Measurements from ENCODE around the gene TFG.

Gene TFG

GRCh38 chr3:100761951-100762350, 52.7 kb downstream of the TFG start:
- no peak overlapping the region for H3K4me3 ChIP-seq (ENCODE audit: low read length)
- no peaks in the 10 kb centered on the region for H3K79me2 ChIP-seq (ENCODE audit: low read length)
- H3K9me2 ChIP-seq (replicated peaks; ENCODE audit: insufficient read depth, low read length) = no peaks in the 10 kb centered on the region
- peaks cover 26% of the 10 kb centered on the region for H3K4me1 ChIP-seq (ENCODE audit: low read length)
- no peaks in the 10 kb centered on the region for H3K9me3 ChIP-seq (replicated peaks; ENCODE audit: insufficient read depth, low read length)
- no peak for TF ChIP-seq CTCF (IDR thresholded peaks at IDR 0.05; ENCODE audit: low read length)
- TF ChIP-seq EZH2phosphoT487 (IDR thresholded peaks at IDR 0.05; ENCODE audit: low read length) = no peak
- TF ChIP-seq EZH2 (optimal IDR thresholded peaks at IDR 0.05; ENCODE audit: low read depth, low read length) = no peak
- no peak for DNase-seq
- no peak overlapping the region for H3K4me2 ChIP-seq (ENCODE audit: low read depth, low read length)
- H3K27ac ChIP-seq (ENCODE audit: low read length) = no peak overlapping the region
- H4K20me1 ChIP-seq (ENCODE audit: insufficient read depth, low read length) = no peaks in the 10 kb centered on the region
- peaks cover 20% of the 10 kb centered on the region for H3F3A ChIP-seq (ENCODE audit: insufficient read depth, low read length)
- no peaks in the 10 kb centered on the region for H3K36me3 ChIP-seq (replicated peaks; ENCODE audit: insufficient read depth, low read length)
- no peak overlapping the region for H3K9ac ChIP-seq (ENCODE audit: low read length)
- H2AFZ ChIP-seq (ENCODE audit: low read length) = no peak overlapping the region
- H3K27me3 ChIP-seq (replicated peaks; ENCODE audit: insufficient read depth, low read length) = no peaks in the 10 kb centered on the region

DNA sequence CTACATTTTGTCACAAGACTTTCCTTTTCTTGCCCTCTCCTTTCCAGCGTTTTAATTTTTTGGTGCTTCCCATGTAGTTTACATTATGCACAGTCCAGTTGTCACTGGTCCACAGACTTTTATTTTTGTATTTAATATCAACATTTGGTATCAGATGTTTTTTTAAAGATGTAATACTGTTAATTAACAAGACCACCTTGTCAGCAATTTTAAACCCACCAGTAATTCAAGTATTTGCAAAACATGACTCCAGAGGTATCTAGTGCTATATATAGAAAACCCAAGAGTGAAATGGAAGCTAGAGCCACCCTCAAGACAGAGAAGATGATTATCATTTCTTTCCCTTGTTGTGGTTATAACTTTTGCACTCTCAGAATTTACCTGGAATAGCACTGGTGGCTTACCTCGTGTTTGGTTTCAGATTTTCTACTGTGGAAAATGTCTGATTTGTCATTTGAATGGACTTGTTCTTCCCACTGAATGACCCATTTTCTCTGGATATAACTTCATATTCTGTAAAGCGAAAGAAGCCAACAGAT, 56.2 kb downstream of the TFG start:
- Histone ChIP-seq H3K27ac (ENCODE audit: low read length) (no peak overlapping the region), H3K9me3 (replicated peaks; ENCODE audit: insufficient read depth, low read length) (no peaks in the 10 kb centered on the region), H3K27me3 (replicated peaks; ENCODE audit: insufficient read depth, low read length) (no peaks in the 10 kb centered on the region), H3K79me2 (ENCODE audit: low read length) (no peaks in the 10 kb centered on the region), H2AFZ (ENCODE audit: low read length) (no peak overlapping the region), H3K4me2 (ENCODE audit: low read depth, low read length) (no peak overlapping the region), H3K9ac (ENCODE audit: low read length) (no peak overlapping the region), H4K20me1 (ENCODE audit: insufficient read depth, low read length) (no peaks in the 10 kb centered on the region), H3K9me2 (replicated peaks; ENCODE audit: insufficient read depth, low read length) (no peaks in the 10 kb centered on the region), H3K4me3 (ENCODE audit: low read length) (no peak overlapping the region), H3K4me1 (ENCODE audit: low read length) (peaks cover 14% of the 10 kb centered on the region), H3F3A (ENCODE audit: insufficient read depth, low read length) (peaks cover 9% of the 10 kb centered on the region), H3K36me3 (replicated peaks; ENCODE audit: insufficient read depth, low read length) (no peaks in the 10 kb centered on the region)
- no peak for DNase-seq
- TF ChIP-seq EZH2 (optimal IDR thresholded peaks at IDR 0.05; ENCODE audit: low read depth, low read length) = no peak
- TF ChIP-seq EZH2phosphoT487 (IDR thresholded peaks at IDR 0.05; ENCODE audit: low read length) = no peak
- no peak for TF ChIP-seq CTCF (IDR thresholded peaks at IDR 0.05; ENCODE audit: low read length)

- DNase-seq = no peak
These were observed 56.8 kb downstream of the TFG start for GRCh38 chr3:100766069-100766468.

More at GRCh38 chr3:100766069-100766468, 56.8 kb downstream of the TFG start:
- no peaks in the 10 kb centered on the region for H3K36me3 ChIP-seq (replicated peaks; ENCODE audit: insufficient read depth, low read length)
- H3K9me2 ChIP-seq (replicated peaks; ENCODE audit: insufficient read depth, low read length) = no peaks in the 10 kb centered on the region
- H2AFZ ChIP-seq (ENCODE audit: low read length) = no peak overlapping the region
- H4K20me1 ChIP-seq (ENCODE audit: insufficient read depth, low read length) = no peaks in the 10 kb centered on the region
- H3K27ac ChIP-seq (ENCODE audit: low read length) = no peak overlapping the region
- H3K4me2 ChIP-seq (ENCODE audit: low read depth, low read length) = no peak overlapping the region
- H3F3A ChIP-seq (ENCODE audit: insufficient read depth, low read length) = peaks cover 3% of the 10 kb centered on the region
- peaks cover 10% of the 10 kb centered on the region for H3K4me1 ChIP-seq (ENCODE audit: low read length)
- H3K79me2 ChIP-seq (ENCODE audit: low read length) = no peaks in the 10 kb centered on the region
- TF ChIP-seq CTCF (IDR thresholded peaks at IDR 0.05; ENCODE audit: low read length) = no peak
- no peak for TF ChIP-seq EZH2phosphoT487 (IDR thresholded peaks at IDR 0.05; ENCODE audit: low read length)
- TF ChIP-seq EZH2 (optimal IDR thresholded peaks at IDR 0.05; ENCODE audit: low read depth, low read length) = no peak
- H3K4me3 ChIP-seq (ENCODE audit: low read length) = no peak overlapping the region
- no peaks in the 10 kb centered on the region for H3K27me3 ChIP-seq (replicated peaks; ENCODE audit: insufficient read depth, low read length)
- H3K9me3 ChIP-seq (replicated peaks; ENCODE audit: insufficient read depth, low read length) = no peaks in the 10 kb centered on the region
- H3K9ac ChIP-seq (ENCODE audit: low read length) = no peak overlapping the region

Measured in MM.1S (cell line).